GM23338 (cell line): Measurements from ENCODE around the gene KDM4B.

Experiments used
- EZH2 ChIP-seq: fragments of 200-600 bp; sonication (generic); IDR thresholded peaks from one replicate; pipeline ENCODE4 v1.8.0; 2017; ENCODE audit warnings: antibody characterized with exemption, mild to moderate bottlenecking, low read depth; ENCODE audit not compliant: unreplicated experiment
- ZNF114 ChIP-seq: fragments of 250-450 bp; sonication (Bioruptor Pico); IDR thresholded peaks from 2 replicates; pipeline ENCODE4 v1.5.0; 2020; ENCODE audit warnings: mild to moderate bottlenecking, moderate library complexity

DNA sequence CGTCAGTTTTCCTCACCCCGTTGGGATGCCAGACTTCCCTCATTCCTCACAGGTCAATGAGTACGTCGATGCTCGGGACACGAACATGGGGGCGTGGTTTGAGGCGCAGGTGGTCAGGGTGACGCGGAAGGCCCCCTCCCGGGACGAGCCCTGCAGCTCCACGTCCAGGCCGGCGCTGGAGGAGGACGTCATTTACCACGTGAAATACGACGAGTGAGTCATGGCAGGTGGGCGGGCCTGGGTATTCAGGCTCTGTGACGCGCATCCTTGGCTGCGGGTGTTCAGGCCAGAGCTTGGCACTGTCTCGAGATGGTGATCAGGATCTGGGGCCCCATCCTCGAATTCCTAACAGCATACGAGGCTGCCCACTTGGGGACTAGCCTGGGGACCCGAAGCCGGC, 38.2 kb upstream of the KDM4B start:
- TF ChIP-seq EZH2 (no peak), ZNF114 (CRISPR knock-in tag) (no peak)
